Effector memory CD4-positive, alpha-beta T cell (primary cell): ENCODE data around the gene GABARAPL2.
"Not testable (repeated sequence)": the region's sequence is repeated elsewhere in the genome, so short reads cannot be mapped to it uniquely, and the experiment has no call there.

Experiments used
- DNase-seq, 3 donors: peaks; one replicate each; pipeline ENCODE4 v3.0.0-alpha.2; 2020
- H3K27ac ChIP-seq: 2 replicates; pipeline ENCODE4 v1.7.0; 2013; ENCODE audit warnings: mild to moderate bottlenecking, low read length, moderate library complexity; ENCODE audit not compliant: insufficient read depth, poor library complexity, severe bottlenecking
- H3K27me3 ChIP-seq: replicated peaks from 2 replicates; pipeline ENCODE4 v1.7.0; 2013; ENCODE audit warnings: mild to moderate bottlenecking, low read length; ENCODE audit not compliant: insufficient read depth, control insufficient read depth, poor library complexity, severe bottlenecking
- H3K36me3 ChIP-seq: 2 replicates; pipeline ENCODE4 v1.7.0; 2013; ENCODE audit warnings: mild to moderate bottlenecking, low read length, moderate library complexity; ENCODE audit not compliant: control insufficient read depth, insufficient read depth
- H3K4me1 ChIP-seq: 2 replicates; pipeline ENCODE4 v1.7.0; 2013; ENCODE audit warnings: low read length, mild to moderate bottlenecking; ENCODE audit not compliant: control insufficient read depth, insufficient read depth, poor library complexity, severe bottlenecking
- H3K4me3 ChIP-seq: 2 replicates; pipeline ENCODE4 v1.7.0; 2013; ENCODE audit warnings: low read length, low read depth, mild to moderate bottlenecking; ENCODE audit not compliant: insufficient read depth, poor library complexity, severe bottlenecking
- H3K9me3 ChIP-seq: 2 replicates; pipeline ENCODE4 v1.7.0; 2013; ENCODE audit warnings: mild to moderate bottlenecking, low read length, moderate library complexity; ENCODE audit not compliant: control insufficient read depth

GABARAPL2 gene

DNA sequence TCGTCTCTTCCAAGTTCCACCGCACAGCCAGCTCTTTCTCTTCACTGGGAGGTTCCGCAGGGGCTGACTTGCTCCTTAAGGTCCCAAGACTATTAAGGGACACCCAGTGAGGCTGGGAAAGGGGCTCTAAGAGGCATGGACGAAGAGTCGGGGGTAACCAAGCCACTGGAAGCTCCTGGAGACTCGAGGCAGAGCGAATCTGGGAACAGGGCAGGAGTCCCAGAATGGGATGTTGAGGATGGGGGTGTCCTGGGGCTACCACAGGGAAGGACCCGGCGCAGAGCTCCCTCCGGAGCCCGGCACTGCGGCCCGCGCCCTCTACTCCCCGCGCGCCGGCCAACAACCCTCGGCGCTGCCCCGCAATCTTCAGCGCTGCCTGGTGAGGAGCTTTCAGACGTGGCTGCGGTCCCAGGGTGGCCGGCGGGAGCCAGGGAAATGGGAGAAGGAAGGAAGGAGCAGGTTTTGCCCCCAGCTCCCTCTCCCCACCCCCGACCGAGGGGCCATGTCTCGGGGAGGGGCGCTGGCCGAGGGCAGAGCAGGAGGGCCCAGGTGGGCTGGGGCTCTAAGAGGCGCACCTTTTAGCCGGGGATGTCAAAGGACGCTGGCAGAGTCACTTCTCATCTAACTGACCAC, 30.9 kb upstream of the GABARAPL2 start:
- Histone ChIP-seq H3K27me3 (no peaks in the 10 kb centered on the region), H3K9me3 (no peaks in the 10 kb centered on the region), H3K27ac (no peak overlapping the region), H3K4me1 (no peaks in the 10 kb centered on the region), H3K4me3 (no peak overlapping the region), H3K36me3 (no peaks in the 10 kb centered on the region)
- no peak for DNase-seq

DNA sequence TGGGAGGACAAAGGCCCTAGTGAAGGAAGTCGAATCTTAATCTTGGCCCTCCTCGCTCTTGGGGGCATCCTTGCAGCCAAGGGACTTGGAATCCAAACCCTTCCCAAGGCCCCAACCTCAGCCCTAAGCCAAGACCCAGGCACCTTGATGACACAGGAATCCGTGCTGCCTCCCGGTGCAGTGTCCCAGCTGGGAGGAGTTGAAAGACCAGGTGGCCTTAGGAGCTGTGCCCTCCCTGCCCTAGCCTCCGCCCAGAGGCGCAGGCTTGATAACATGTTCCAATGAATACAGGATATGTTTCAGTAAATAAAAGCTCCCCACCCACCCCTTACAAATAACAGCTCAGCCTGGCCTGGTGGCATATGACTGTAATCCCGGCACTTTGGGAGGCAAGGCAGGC, 30.3 kb upstream of the GABARAPL2 start, which contains the start of gene CHST5:
CHST5 (minus strand) TSS at position 208 of the 400 bp plus-strand sequence. CDS start 5,724 bp downstream, outside the sequence.
- H3K27me3 ChIP-seq = no peaks in the 10 kb centered on the region
- no peak for DNase-seq
- H3K4me3 ChIP-seq = no peak within 1 kb of the TSS
- H3K27ac ChIP-seq = no peak within 1 kb of the TSS
- no peaks in the 10 kb centered on the region for H3K36me3 ChIP-seq
- no peaks in the 10 kb centered on the region for H3K4me1 ChIP-seq
- H3K9me3 ChIP-seq = no peaks in the 10 kb centered on the region

DNA sequence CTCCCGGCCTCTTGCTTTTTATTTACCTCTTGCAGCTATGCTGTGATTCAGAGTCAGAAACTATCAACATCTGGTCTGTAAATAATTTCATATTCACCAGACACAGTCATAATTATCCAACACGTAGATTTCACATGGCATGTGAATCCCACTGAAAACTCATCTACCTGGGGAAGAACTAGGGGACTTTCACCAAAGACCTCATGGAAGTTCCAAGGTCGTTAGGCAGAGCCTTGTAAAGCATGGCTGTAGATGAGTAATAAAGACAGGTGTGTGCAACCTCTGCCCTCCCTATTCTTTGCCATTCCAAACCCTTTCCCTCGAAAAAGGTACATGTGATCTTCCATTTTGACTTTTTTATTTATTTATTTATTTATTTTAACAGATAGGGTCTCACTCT, 28.4 kb upstream of the GABARAPL2 start:
- Histone ChIP-seq H3K36me3 (no peaks in the 10 kb centered on the region), H3K4me1 (no peaks in the 10 kb centered on the region), H3K27me3 (no peaks in the 10 kb centered on the region), H3K27ac (no peak overlapping the region), H3K9me3 (no peaks in the 10 kb centered on the region), H3K4me3 (no peak overlapping the region)
- DNase-seq = no peak

DNA sequence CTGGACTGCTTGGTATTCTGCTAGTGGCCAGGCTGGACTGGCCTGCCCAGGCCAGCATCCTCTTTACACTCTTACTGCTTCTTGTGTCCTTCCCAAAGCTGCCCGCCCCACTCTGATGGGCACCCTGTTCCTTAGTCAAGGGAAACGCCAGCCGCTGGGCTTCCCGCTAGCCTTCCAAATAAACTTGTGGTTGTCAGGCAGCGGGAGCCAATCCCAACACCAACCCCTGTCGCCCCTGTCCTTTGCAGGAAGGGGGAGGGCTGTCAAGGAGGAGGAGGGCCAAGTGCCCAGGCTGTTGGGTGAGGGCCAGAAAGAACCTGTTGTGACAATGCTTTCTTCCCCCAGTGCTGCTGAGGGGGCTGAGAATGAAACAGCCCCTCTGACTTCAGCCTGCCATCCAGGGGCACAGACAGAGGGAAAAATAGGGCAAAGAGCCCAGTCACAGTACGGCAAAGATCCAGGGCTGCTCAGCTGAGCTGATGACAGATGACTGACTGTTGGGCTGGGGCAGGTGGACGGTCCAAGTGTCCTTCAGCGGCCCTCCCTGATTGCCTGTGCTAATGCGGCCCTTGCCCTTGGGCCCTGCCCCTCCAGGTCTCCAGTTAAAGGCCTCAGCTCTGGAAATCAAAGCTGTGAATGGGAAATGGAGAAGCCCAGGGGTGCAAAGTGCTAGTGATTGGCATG, 27.2 kb upstream of the GABARAPL2 start:
- not testable (repeated sequence) for H3K27ac ChIP-seq

DNA sequence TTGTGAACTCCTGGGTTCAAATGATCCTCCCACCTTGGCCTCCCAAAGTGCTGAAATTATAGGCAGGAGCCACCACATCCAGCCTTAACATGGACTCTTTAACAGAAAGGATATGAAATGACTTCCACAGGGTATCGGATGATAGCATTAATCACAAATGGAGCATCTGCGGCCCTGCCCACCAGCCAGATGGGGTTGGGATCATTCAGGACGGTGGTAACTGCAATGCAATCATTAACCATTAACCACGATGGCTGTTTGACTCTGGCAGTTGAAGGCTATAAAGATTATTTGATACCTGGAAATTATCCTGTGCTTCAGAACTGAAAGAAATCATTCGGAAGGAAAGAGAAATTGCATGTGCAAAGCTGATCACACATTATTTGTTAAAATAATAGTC, 24.9 kb upstream of the GABARAPL2 start:
- H3K9me3 ChIP-seq = no peaks in the 10 kb centered on the region
- no peaks in the 10 kb centered on the region for H3K36me3 ChIP-seq
- H3K4me3 ChIP-seq = no peak overlapping the region
- H3K4me1 ChIP-seq = no peaks in the 10 kb centered on the region
- H3K27me3 ChIP-seq = no peaks in the 10 kb centered on the region
- H3K27ac ChIP-seq = no peak overlapping the region
- DNase-seq = no peak

More for the DNA sequence above, 27.2 kb upstream of the GABARAPL2 start:
- H3K36me3 ChIP-seq, H3K27me3 ChIP-seq, DNase-seq, H3K4me3 ChIP-seq, H3K4me1 ChIP-seq, H3K9me3 ChIP-seq: not testable (repeated sequence)

DNA sequence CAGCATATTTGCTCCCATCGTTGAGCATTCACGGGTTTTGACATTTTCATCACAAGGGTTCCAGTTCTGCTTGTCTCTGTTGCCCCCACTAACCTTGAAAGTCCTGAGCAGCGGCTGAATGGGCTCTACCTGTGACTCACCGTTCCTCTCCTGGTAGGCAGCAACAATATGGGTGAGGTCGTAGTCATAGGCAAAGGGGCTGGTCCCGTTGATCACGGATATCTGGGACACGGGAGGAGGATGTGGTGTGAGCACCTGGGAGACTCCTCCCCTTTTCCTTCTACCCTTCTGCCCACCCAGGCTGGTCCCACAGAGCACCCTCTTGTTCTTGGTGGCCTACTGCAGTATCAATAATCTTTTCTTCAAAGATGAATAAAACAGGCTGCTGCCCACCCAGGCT, 23.7 kb upstream of the GABARAPL2 start:
- not testable (repeated sequence) for H3K4me1 ChIP-seq, H3K36me3 ChIP-seq, H3K4me3 ChIP-seq, H3K27me3 ChIP-seq, H3K9me3 ChIP-seq, H3K27ac ChIP-seq, DNase-seq

DNA sequence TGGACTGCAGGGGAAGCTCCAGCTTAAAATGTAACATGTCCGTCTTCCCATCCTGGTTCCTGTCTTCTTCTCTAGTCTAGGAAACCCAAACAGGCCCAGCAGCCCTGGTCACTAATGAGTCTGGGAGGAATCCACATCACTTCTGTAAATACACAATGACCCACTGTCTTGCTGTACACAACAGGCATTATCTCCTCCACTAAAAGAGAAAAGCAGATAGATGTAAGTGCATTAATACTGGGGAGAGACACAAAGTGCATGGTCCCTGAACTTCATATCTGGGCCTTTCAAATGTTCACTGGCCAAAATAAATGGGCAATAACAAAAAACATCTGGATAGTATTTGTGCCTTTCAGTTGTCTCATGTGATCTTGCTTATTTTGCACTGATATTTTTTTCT, 20.3 kb upstream of the GABARAPL2 start:
- H3K36me3 ChIP-seq, H3K4me3 ChIP-seq, H3K4me1 ChIP-seq, H3K27me3 ChIP-seq, DNase-seq, H3K27ac ChIP-seq, H3K9me3 ChIP-seq: not testable (repeated sequence)

DNA sequence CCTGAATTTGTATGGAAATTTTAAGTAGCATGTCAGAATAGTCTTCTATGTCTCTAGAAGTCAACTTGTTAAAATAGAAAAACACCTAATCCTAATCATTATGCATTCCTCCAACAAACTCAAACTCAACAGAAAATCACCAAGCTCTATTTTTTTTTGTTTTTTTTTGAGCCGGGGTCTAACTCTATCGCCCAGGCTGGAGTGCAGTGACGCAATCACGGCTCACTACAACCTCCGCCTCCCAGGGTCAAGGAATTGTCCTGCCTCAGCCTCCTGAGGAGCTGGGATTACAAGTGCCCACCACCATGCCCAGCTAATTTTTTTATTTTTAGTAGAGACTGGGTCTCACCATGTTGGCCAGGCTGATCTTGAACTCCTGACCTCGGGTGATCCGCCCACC, 19.9 kb upstream of the GABARAPL2 start:
- no peak overlapping the region for H3K4me3 ChIP-seq
- H3K27me3 ChIP-seq = no peaks in the 10 kb centered on the region
- H3K36me3 ChIP-seq = no peaks in the 10 kb centered on the region
- no peak for DNase-seq
- no peak overlapping the region for H3K27ac ChIP-seq
- H3K9me3 ChIP-seq = no peaks in the 10 kb centered on the region
- no peaks in the 10 kb centered on the region for H3K4me1 ChIP-seq

DNA sequence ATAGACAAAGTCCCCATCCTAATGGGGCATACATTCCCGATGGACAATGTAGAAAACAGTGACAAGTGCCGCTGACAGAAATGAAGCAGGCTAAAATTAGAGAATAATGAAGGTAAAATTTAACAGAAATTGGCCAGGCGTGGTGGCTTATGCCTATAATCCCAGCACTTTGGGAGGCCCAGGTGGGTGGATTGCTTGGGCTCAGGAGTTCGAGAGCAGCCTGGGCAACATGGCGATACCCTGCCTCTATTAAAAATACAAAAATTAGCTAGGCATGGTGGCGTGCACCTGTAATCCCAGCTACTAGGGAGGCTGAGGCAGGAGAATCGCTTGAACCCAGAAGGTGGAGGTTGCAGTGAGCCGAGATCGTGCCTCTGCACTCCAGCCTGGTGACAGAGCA, 17.7 kb upstream of the GABARAPL2 start:
- not testable (repeated sequence) for H3K27me3 ChIP-seq, DNase-seq, H3K4me1 ChIP-seq, H3K27ac ChIP-seq, H3K9me3 ChIP-seq, H3K36me3 ChIP-seq, H3K4me3 ChIP-seq

DNA sequence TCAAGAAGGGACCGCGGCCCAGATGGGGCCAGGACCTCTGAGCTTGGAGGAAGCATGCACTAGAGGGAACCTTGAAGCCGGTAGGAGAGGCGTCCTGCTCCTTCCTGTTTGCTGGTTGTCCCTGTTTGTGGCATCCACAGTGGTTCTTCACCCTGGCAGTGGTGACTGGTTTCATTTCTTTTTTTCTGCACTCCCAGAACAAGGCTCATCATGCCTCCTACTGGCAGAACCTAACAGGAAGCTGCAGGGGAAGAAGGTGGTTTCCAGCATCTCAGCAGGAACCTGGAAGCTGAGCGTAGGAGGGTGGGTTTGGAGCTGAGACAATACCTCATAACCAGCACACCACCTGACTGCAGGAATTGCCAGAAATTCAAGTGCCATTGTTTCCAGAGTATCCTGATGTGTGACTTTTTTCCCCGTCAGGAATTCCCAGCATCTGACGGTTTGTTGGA, 15.9 kb upstream of the GABARAPL2 start:
- no peak overlapping the region for H3K27ac ChIP-seq

More for the DNA sequence above, 15.9 kb upstream of the GABARAPL2 start:
- no peaks in the 10 kb centered on the region for H3K36me3 ChIP-seq
- no peaks in the 10 kb centered on the region for H3K9me3 ChIP-seq
- H3K27me3 ChIP-seq = no peaks in the 10 kb centered on the region
- no peak overlapping the region for H3K4me3 ChIP-seq
- DNase-seq = no peak
- H3K4me1 ChIP-seq = peaks cover 2% of the 10 kb centered on the region
